T-cell (primary cell): ENCODE measurements around the gene NEK5. TPM values are rescaled to one million over a fixed set of nuclear protein-coding genes. Genes with fewer than 3 reads are reported as not detected.
"Not testable (repeated sequence)": the region's sequence is repeated elsewhere in the genome, so short reads cannot be mapped to it uniquely, and the experiment has no call there.

Experiments used
- ATAC-seq, 4 experiments: fragments of 200-7000 bp in 3 of 4; fragments of 150-1000 bp in 1 of 4; cut with Tn5 transposase; replicated peaks in 1 of 4; 1 replicate in 3 of 4; 2 replicates in 1 of 4; pipeline ENCODE4 v1.10.0; 2021; ENCODE audit warnings: moderate library complexity in 3 of 4, mild to moderate bottlenecking in 2 of 4, moderate number of reproducible peaks in 1 of 4
- CTCF ChIA-PET, 2 donors: fragments of 300-600 bp; sonication (Branson Sonifier 250); formaldehyde crosslinking; loops; one replicate each; lab custom pipeline; 2022; ENCODE audit warnings: antibody characterized with exemption in 2 of 2; lab: Charles Lee
- POLR2A ChIA-PET, 2 donors: fragments of 300-600 bp; sonication (Branson Sonifier 250); formaldehyde crosslinking; loops; one replicate each; lab custom pipeline; 2022; ENCODE audit warnings: antibody characterized with exemption in 2 of 2; lab: Charles Lee
- DNase-seq, 35 experiments: peaks; one replicate each; pipeline versions ENCODE4 v3.0.0 to v3.0.0-alpha.2; 2013 to 2023
- H3K27ac ChIP-seq: one replicate; pipeline ENCODE4 v1.5.1; 2013; ENCODE audit warnings: low read length
- H3K27me3 ChIP-seq, 2 experiments: replicated peaks in 1 of 2; 1 replicate in 1 of 2; 2 replicates in 1 of 2; pipeline versions ENCODE4 v1.6.1 to v1.7.0; 2013; ENCODE audit warnings: low read length in 1 of 2, mixed read lengths in 1 of 2; ENCODE audit not compliant: control insufficient read depth in 2 of 2, insufficient read depth in 2 of 2; ENCODE audit errors: extremely low read depth in 1 of 2
- H3K36me3 ChIP-seq, 2 donors: 1 replicate in 1 of 2; 2 replicates in 1 of 2; pipeline versions ENCODE4 v1.6.1 to v1.7.0; 2013; ENCODE audit warnings: low read length in 1 of 2; ENCODE audit not compliant: control insufficient read depth in 2 of 2, insufficient read depth in 1 of 2; ENCODE audit errors: extremely low read depth in 1 of 2
- H3K4me1 ChIP-seq, 2 experiments: 1 replicate in 1 of 2; 2 replicates in 1 of 2; pipeline versions ENCODE4 v1.6.1 to v1.7.0; 2013; ENCODE audit warnings: low read length in 2 of 2, mixed read lengths in 1 of 2; ENCODE audit not compliant: insufficient read depth in 2 of 2, control insufficient read depth in 1 of 2; ENCODE audit errors: extremely low read depth in 1 of 2
- H3K4me3 ChIP-seq, 2 donors: 1 replicate in 1 of 2; 2 replicates in 1 of 2; pipeline versions ENCODE4 v1.5.1 to v1.7.0; 2013; ENCODE audit warnings: mild to moderate bottlenecking in 2 of 2, low read length in 1 of 2, moderate library complexity in 1 of 2; ENCODE audit not compliant: control insufficient read depth in 1 of 2; ENCODE audit errors: extremely low read depth in 1 of 2
- H3K9me3 ChIP-seq: 2 replicates; pipeline ENCODE4 v1.7.0; 2013
- H3K27ac Mint-ChIP-seq, 2 donors: one replicate each; pipeline ENCODE4 v1.8.0; 2020 to 2021; ENCODE audit warnings: mild to moderate bottlenecking in 2 of 2, mixed read lengths in 2 of 2
- H3K27me3 Mint-ChIP-seq, 2 donors: one replicate each; pipeline ENCODE4 v1.8.0; 2021 to 2022; ENCODE audit warnings: mixed read lengths in 2 of 2
- H3K36me3 Mint-ChIP-seq: one replicate; pipeline ENCODE4 v1.8.0; 2021; ENCODE audit warnings: mixed read lengths
- H3K4me1 Mint-ChIP-seq, 3 donors: one replicate each; pipeline ENCODE4 v1.8.0; 2020 to 2022; ENCODE audit warnings: mixed read lengths in 3 of 3, mild to moderate bottlenecking in 1 of 3
- H3K4me3 Mint-ChIP-seq, 3 donors: one replicate each; pipeline ENCODE4 v1.8.0; 2020 to 2022; ENCODE audit warnings: mild to moderate bottlenecking in 3 of 3, mixed read lengths in 3 of 3, moderate library complexity in 3 of 3
- H3K9me3 Mint-ChIP-seq, 3 donors: one replicate each; pipeline ENCODE4 v1.8.0; 2020 to 2022; ENCODE audit warnings: mixed read lengths in 3 of 3
- WGBS: methylation state at CpG from one replicate; pipeline ENCODE4 v1.1.5; 2013; ENCODE audit warnings: missing lambda C conversion rate; ENCODE audit not compliant: insufficient coverage; 5-methylcytosine and 5-hydroxymethylcytosine counted together
- total RNA-seq, 35 experiments: library from RNA in 6 of 35; stranded (reverse) in 6 of 35; fragments of 120-200 nt in 1 of 35; gene quantifications; one replicate each; pipeline versions ENCODE4 v1.2.1 to v1.2.4 and lab custom pipeline; 2013 to 2026

The NEK5 gene
- total RNA-seq, 5 donors from 2014 or later (not counting 1 experiment from before 2014, with no cell fraction given): 0.09 TPM; not detected in 4

DNA sequence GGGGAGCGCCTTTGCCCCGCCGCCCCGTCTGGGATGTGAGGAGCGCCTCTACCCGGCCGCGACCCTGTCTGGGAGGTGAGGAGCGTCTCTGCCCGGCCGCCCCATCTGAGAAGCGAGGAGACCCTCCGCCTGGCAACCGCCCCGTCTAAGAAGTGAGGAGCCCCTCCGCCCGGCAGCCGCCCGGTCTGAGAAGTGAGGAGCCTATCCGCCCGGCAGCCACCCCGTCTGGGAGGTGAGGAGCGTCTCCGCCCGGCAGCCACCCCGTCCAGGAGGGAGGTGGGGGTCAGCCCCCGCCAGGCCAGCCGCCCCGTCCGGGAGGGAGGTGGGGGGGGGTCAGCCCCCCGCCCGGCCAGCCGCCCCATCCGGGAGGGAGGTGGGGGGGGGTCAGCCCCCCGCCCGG lies 49.0 kb downstream of the NEK5 start:
- H3K9me3 ChIP-seq, H3K27ac Mint-ChIP-seq, H3K36me3 Mint-ChIP-seq, CTCF ChIA-PET, H3K4me1 ChIP-seq, H3K27ac ChIP-seq, H3K4me3 Mint-ChIP-seq, H3K27me3 ChIP-seq, H3K4me3 ChIP-seq, H3K36me3 ChIP-seq, POLR2A ChIA-PET, ATAC-seq, DNase-seq, H3K9me3 Mint-ChIP-seq, H3K4me1 Mint-ChIP-seq: not testable (repeated sequence)
- peaks cover 2 to 25% of the 10 kb centered on the region in 2 donors for H3K27me3 Mint-ChIP-seq
- WGBS: 60% methylated on average over 1 of the region's 36 CpGs

DNA sequence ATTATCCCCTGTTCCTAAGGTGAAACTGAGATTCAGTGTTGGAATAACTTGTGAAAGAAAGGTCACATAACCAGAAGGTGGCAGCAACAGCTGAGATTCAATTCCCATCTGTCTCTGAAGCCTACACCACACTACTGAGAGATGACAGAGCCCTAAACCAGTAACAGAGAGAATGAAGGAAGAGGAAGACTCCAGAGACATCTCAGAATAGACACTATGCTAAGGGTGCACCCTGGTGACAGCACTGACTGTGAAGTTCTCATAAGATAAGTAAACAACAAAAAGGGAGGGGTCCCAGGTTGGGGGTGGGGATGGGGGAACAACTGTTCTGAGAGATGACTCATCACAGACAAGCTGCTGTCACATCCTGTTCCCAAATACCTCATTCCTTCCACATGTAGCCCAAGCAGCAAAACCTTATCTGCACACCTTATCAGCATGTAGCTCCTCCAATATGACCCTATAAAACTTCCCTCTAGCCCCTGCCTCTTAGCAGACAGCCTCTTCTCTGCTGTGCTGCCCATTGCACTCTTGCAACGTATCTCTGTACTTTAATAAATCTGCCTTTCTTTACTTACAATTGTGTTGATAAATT lies 57.8 kb downstream of the NEK5 start:
- H3K27me3 ChIP-seq: peaks cover 0 to 5% of the 10 kb centered on the region in 2 experiments
- no peaks in the 10 kb centered on the region for H3K4me1 ChIP-seq
- Mint-ChIP-seq H3K9me3 (peaks cover 12 to 22% (median 15%) of the 10 kb centered on the region in 3 donors), H3K4me3 (no peak overlapping the region), H3K36me3 (peaks cover 3% of the 10 kb centered on the region), H3K4me1 (peaks cover 0 to 2% (median 0%) of the 10 kb centered on the region in 3 donors), H3K27ac (no peak overlapping the region), H3K27me3 (peaks cover 30 to 33% of the 10 kb centered on the region in 2 donors)
- no peaks in the 10 kb centered on the region for H3K36me3 ChIP-seq
- no peak overlapping the region for H3K27ac ChIP-seq
- POLR2A ChIA-PET: interaction anchor here in 1 of 2 donors (0.6 kb wide), 1 partner anchor 22 kb away, joined by 3 read pairs; no protein-coding TSS in a partner anchor
- CTCF ChIA-PET: interaction anchor here in 1 of 2 donors (0.7 kb wide), 1 partner anchor 131 kb away, joined by 3 read pairs; no protein-coding TSS in a partner anchor
- ATAC-seq (peak in 2 of 4 experiments; percentile 35 to 41), DNase-seq (peak in 2 of 35 experiments; percentile 7 to 11)
- H3K9me3 ChIP-seq: no peaks in the 10 kb centered on the region
- H3K4me3 ChIP-seq: no peak overlapping the region
- 50% methylated on average over 1 of the region's 1 CpG for WGBS

DNA sequence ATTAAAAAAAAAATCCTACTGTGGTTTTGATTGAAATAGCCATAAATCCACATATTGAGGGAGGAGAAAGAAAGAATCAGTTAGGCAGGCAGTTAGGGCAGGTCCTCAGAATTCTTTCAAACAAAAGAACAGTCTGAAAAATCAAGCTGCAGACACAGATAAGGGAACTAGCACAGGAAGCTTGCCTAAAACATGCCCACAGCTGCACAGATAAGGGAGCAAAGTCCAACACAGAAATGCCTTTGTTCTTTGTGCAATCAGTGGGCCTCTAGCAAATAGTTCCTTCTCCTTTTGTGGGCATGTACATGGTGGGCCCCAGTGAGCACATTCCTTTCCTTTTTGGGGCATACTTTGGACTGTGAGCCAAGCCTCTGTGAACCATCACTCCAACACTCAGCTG lies 61.6 kb downstream of the NEK5 start:
- Mint-ChIP-seq H3K36me3 (peaks cover 3% of the 10 kb centered on the region), H3K4me3 (no peak overlapping the region), H3K4me1 (peaks cover 0 to 2% (median 0%) of the 10 kb centered on the region in 3 donors), H3K27ac (no peak overlapping the region), H3K27me3 (peaks cover 17 to 18% of the 10 kb centered on the region in 2 donors), H3K9me3 (peaks cover 9 to 24% (median 17%) of the 10 kb centered on the region in 3 donors)
- Histone ChIP-seq H3K4me3 (no peak overlapping the region), H3K9me3 (no peaks in the 10 kb centered on the region), H3K4me1 (no peaks in the 10 kb centered on the region), H3K27ac (no peak overlapping the region), H3K27me3 (peaks cover 0 to 8% of the 10 kb centered on the region in 2 experiments), H3K36me3 (no peaks in the 10 kb centered on the region)
- ChIA-PET POLR2A (no interaction called here), CTCF (no interaction called here)
- no peak for ATAC-seq
- DNase-seq: no peak

DNA sequence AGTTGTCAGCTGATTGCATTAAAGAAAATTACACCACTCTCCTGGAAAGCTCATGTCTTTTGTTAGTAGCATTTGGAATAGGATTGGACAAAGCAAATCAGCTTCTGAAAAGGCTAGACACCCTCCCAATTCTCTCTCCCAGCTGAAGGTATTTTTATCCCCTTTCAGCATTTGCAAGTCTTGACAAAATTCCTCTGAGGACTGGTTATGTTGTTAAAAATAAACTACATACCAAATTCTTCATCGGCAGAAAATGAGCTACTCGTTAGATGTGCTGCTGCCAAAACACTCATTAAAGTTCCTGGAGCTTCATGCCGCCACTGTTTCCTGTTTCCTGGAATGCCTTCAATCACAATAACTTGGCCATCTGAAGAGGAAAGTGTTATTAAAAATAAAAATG lies 67.3 kb downstream of the NEK5 start:
- DNase-seq: no peak
- Histone ChIP-seq H3K9me3 (no peaks in the 10 kb centered on the region), H3K27ac (no peak overlapping the region), H3K4me3 (no peak overlapping the region), H3K36me3 (no peaks in the 10 kb centered on the region), H3K27me3 (peaks cover 0 to 8% of the 10 kb centered on the region in 2 experiments), H3K4me1 (no peaks in the 10 kb centered on the region)
- Mint-ChIP-seq H3K9me3 (peaks cover 0 to 7% (median 7%) of the 10 kb centered on the region in 3 donors), H3K27me3 (no peaks in the 10 kb centered on the region), H3K36me3 (no peaks in the 10 kb centered on the region), H3K4me3 (no peak overlapping the region), H3K4me1 (no peaks in the 10 kb centered on the region), H3K27ac (no peak overlapping the region)
- WGBS: no CpG with 5 or more reads among the region's 3 CpGs
- no peak for ATAC-seq
- ChIA-PET CTCF (no interaction called here), POLR2A (interaction anchor here in 1 of 2 donors (0.7 kb wide), 1 partner anchor 397 kb away, joined by 3 read pairs; no protein-coding TSS in a partner anchor)

DNA sequence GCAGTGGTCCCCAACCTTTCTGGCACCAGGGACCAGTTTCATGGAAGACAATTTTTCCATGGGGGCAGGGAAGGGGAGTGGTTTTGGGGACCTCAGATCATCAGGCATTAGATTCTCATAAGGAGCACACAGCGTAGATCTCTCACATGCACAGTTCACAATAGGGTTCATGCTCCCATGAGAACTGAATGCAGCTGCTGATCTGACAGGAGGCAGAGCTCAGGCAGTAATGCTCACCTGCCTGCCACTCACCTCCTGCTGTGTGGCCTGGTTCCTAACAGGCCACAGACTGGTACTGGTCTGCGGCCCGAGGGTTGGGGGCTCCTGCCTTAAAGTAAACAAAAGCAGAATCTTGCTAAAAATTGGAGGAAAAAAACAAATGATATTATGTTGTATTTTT lies 67.8 kb downstream of the NEK5 start:
- H3K36me3 ChIP-seq, H3K4me1 ChIP-seq, H3K9me3 ChIP-seq, ATAC-seq, H3K27me3 Mint-ChIP-seq, H3K4me3 Mint-ChIP-seq, CTCF ChIA-PET, H3K4me1 Mint-ChIP-seq, H3K27ac ChIP-seq, H3K27me3 ChIP-seq, DNase-seq, POLR2A ChIA-PET, H3K36me3 Mint-ChIP-seq, H3K27ac Mint-ChIP-seq, H3K4me3 ChIP-seq, H3K9me3 Mint-ChIP-seq: not testable (repeated sequence)
- WGBS: 100% methylated on average over 2 of the region's 3 CpGs

DNA sequence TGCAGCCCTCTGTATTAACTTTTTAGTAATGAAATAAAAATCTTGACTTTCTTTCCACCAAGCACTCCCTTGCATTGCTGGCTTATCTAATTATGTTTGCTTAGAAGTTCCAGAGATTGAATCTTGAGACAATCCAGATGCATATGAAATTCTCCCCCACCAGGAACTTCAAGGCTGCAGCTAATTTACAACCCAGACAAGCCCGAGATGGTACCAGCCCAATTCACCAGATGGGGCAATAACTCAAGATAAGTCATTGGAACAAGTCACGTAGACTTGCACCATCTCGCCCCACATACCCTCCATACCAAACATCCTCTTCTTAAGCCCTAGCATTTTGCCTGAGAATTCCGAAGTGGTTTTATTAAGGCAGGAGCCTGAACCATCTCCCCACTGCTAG lies 75.4 kb downstream of the NEK5 start:
- no peaks in the 10 kb centered on the region for H3K27me3 ChIP-seq
- CTCF ChIA-PET: no interaction called here

More for the DNA sequence above, 75.4 kb downstream of the NEK5 start:
- no peak overlapping the region for H3K27ac ChIP-seq
- WGBS: 79% methylated on average over 2 of the region's 4 CpGs
- no peaks in the 10 kb centered on the region for H3K4me1 ChIP-seq
- ATAC-seq (no peak), DNase-seq (no peak)
- peaks cover 10 to 26% (median 16%) of the 10 kb centered on the region in 3 donors for H3K9me3 Mint-ChIP-seq
- H3K36me3 ChIP-seq: no peaks in the 10 kb centered on the region
- no peaks in the 10 kb centered on the region for H3K4me1 Mint-ChIP-seq
- H3K36me3 Mint-ChIP-seq: peaks cover 3% of the 10 kb centered on the region
- no peaks in the 10 kb centered on the region for H3K9me3 ChIP-seq
- peaks cover 0 to 1% of the 10 kb centered on the region in 2 donors for H3K27me3 Mint-ChIP-seq
- H3K4me3 Mint-ChIP-seq: no peak overlapping the region
- H3K27ac Mint-ChIP-seq: no peak overlapping the region
- no peak overlapping the region for H3K4me3 ChIP-seq
- POLR2A ChIA-PET: no interaction called here
